ENCODE results near the gene SYNDIG1L.

DNA sequence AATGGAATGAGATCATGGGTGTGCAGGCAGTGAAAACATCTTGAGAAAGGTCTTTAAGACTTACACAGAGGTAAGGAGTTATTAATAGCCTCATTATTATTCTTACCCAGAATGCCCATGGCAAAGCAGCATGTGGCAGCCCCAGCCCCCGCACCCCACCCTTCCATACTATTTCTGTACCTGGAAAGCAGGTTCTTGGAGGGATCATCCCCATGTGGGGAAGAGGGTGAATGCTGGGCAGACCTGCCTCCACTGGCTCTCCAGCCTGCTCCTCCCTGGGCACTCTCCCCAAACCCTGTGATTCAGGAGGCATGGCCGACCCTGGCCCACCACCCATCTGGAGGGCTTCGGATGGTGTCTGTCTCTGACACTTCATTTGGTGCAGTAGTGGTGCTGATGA, 38.8 kb upstream of the SYNDIG1L start:
- no peak for TF ChIP-seq GATA3 (IDR thresholded peaks at IDR 0.05; ENCODE audit: low read depth, low read length)
- TF ChIP-seq GATA2 (IDR thresholded peaks at IDR 0.05; ENCODE audit: low read depth, low read length) = no peak

Data from SH-SY5Y (cell line).